Right lobe of liver (tissue), 4 donors: ENCODE results near the gene MFAP3.

Source experiments
- CTCF ChIP-seq, 4 donors: fragments of 200-600 bp in 3 of 4; fragments of 450-650 bp in 1 of 4; IDR thresholded peaks; one replicate each; pipeline versions ENCODE4 v1.5.1 to v1.8.0; 2016 to 2022; ENCODE audit warnings: antibody characterized with exemption in 4 of 4, mild to moderate bottlenecking in 2 of 4
- POLR2A ChIP-seq: fragments of 450-650 bp; IDR thresholded peaks from one replicate; pipeline ENCODE4 v1.6.1; 2017; ENCODE audit warnings: antibody characterized with exemption, mild to moderate bottlenecking
- donor health status: DM: no; HTN: no; CAD: no.
- donor health status: DM: no; HTN: no; CAD: no.
- donor health status: DM: no; HTN: yes; CAD: no.

- TF ChIP-seq CTCF (IDR thresholded peaks at IDR 0.05) (no peak), POLR2A (no peak)
These were observed 3.8 kb upstream of the MFAP3 start for GRCh38 chr5:154034944-154035343.
